GM23248 (cell line): ENCODE results near the gene GSTT2B.
"Not testable (repeated sequence)": the region's sequence is repeated elsewhere in the genome, so short reads cannot be mapped to it uniquely, and the experiment has no call there.

Experiments
- EZH2 ChIP-seq: fragments of 200-600 bp; sonication (generic); IDR thresholded peaks from 2 replicates; pipeline ENCODE4 v1.6.1; 2018; ENCODE audit warnings: antibody characterized with exemption, mild to moderate bottlenecking; ENCODE audit not compliant: insufficient read depth, poor library complexity, severe bottlenecking
- EZH2phosphoT487 ChIP-seq: fragments of 200-600 bp; sonication (generic); IDR thresholded peaks from 2 replicates; pipeline ENCODE4 v1.6.1; 2018; ENCODE audit warnings: antibody characterized with exemption, moderate library complexity, mild to moderate bottlenecking, low read depth; ENCODE audit not compliant: insufficient read depth

GRCh38 chr22:23920267-23920611 lies 40.8 kb downstream of the GSTT2B start:
- TF ChIP-seq EZH2phosphoT487, EZH2: not testable (repeated sequence)
